Stimulated activated CD4-positive, alpha-beta T cell treated with anti-CD3 and anti-CD28 coated beads, Interleukin-1b, Interleukin-23, amount 100 ng/mL, for 24 hours (primary cell): ENCODE results near the gene UBE2K.
"Not testable (repeated sequence)": the region's sequence is repeated elsewhere in the genome, so short reads cannot be mapped to it uniquely, and the experiment has no call there.

Source experiments
- DNase-seq, 4 experiments: peaks; one replicate each; pipeline ENCODE4 v3.0.0-alpha.2; 2020; ENCODE audit warnings: low read depth in 4 of 4, low spot score in 1 of 4

UBE2K gene

GRCh38 chr4:39792529-39792928 is 94.6 kb downstream of the UBE2K start:
- DNase-seq: no peak

- not testable (repeated sequence) for DNase-seq
Observed at GRCh38 chr4:39792976-39793375, 95.0 kb downstream of the UBE2K start.

DNA sequence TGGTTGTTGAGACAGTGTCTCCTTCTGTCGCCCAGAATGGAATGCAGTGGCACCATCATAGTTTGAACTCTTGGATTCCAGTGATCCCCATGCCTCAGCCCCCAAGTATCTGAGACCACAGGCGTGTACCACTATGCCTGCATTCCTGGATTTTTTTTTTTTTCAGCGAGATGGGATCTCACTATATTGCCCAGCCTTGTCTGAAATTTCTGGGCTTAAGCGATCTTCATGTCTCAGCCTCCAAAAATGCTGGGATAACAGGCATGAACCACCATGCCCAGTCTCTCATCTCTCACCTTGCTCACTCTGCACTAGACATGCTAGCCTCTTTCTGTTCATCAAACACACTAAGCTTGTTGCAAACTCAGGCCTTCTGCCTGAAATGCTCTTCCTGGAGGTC is 104.1 kb downstream of the UBE2K start:
- no peak for DNase-seq

- DNase-seq: no peak
Observed at GRCh38 chr4:39808231-39808749, 110.4 kb downstream of the UBE2K start.

- no peak for DNase-seq
Observed at GRCh38 chr4:39812500-39812899, 114.6 kb downstream of the UBE2K start.

GRCh38 chr4:39813033-39813432 is 115.1 kb downstream of the UBE2K start:
- not testable (repeated sequence) for DNase-seq

DNA sequence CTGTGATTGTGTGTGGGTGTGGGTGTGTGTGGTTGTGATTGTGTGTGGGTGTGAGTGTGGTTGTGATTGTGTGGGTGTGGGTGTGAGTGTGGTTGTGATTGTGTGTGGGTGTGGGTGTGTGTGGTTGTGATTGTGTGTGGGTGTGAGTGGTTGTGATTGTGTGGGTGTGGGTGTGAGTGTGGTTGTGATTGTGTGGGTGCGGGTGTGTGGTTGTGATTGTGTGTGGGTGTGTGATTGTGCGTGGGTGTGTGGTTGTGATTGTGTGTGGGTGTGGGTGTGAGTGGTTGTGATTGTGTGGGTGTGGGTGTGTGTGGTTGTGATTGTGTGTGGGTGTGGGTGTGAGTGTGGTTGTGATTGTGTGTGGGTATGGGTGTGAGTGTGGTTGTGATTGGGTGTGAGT is 115.8 kb downstream of the UBE2K start:
- DNase-seq: not testable (repeated sequence)

DNA sequence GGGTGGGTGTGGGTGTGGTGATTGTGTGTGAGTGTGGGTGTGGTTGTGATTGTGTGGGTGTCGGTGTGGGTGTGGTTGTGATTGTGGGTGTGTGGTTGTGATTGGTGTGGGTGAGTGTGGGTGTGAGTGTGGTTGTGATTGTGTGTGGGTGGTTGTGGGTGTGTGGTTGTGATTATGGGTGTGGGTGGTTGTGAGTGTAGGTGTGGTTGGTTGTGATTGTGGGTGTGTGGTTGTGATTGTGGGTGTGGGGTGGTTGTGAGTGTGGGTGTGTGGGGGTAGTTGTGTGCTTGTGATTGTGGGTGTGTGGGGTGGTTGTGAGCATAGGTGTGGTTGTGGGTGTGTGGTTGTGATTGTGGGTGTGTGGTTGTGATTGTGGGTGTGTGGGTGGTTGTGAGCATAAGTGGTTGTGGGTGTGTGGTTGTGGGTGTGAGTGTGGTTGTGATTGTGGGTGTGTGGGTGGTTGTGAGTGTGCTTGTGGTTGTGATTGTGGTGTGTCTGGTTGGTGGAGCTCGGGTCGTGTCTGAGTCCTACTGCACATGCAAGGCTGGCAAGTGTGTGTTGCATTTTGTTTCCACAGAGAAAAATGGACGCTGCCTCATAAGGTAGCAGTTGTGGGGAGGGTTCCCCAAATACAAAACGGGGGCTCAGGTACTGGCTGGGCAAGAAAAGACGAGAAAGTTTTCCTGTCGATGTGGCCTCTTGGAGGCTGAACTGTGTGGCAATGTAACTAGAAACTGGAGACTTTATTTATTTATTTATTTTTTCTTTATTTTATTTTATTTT is 116.7 kb downstream of the UBE2K start:
- DNase-seq: no peak

DNA sequence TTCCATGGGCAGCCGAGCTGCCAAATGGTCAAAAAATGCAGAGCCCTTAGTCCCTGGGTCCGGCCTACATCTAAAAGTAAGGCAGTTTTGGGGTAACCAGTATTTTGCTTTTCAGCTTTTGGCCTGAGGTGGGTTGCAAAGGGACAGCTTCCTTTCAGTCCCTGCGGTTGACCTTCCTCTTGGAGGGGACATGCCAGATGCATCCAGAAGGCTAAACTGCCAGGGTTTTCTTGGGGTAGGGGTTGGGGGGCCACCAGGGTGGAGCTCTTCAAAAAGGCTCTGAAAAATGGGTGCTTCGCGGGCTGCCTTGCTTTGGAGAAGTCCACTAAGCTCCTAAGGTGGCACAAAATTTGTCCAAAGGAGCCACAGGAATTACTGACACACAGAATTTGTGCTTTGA is 120.7 kb downstream of the UBE2K start:
- DNase-seq: no peak

DNA sequence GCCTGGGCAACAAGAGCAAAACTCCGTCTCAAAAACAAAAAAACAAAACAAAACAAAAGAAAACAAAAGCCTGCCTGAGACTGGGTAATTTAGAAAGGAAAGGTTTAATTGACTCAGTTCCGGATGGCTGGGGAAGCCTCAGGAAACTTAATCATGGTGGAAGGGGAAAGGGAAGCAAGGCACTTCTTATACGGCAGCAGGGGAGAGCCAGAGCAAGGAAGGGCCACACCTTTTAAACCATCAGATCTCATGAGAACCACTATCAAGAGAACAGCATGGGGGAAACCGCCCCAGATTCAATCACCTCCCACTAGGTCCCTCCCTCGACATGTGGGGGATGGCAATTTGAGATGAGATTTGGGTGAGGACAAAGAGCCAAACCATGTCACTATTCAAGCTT is 122.2 kb downstream of the UBE2K start:
- DNase-seq: no peak

GRCh38 chr4:39821951-39822350 is 124.0 kb downstream of the UBE2K start:
- no peak for DNase-seq

DNA sequence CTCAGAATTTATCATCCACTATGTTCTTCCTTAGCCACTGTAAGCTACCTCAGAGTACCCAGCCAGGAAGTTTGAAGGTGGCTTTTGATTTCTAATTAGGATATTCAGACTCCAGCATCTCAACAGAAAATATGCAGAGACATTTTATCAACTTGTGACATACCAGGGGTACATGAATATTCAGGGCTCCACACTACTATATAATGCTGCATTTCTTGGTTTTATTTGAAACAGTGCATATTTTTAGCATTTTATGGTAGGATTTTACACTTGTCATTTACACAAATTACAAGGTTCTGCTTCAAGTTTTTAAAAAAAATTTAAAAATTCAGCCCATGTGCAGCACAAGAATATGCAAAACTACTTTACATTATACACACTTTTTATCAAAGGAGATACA is 124.7 kb downstream of the UBE2K start:
- DNase-seq: no peak

DNA sequence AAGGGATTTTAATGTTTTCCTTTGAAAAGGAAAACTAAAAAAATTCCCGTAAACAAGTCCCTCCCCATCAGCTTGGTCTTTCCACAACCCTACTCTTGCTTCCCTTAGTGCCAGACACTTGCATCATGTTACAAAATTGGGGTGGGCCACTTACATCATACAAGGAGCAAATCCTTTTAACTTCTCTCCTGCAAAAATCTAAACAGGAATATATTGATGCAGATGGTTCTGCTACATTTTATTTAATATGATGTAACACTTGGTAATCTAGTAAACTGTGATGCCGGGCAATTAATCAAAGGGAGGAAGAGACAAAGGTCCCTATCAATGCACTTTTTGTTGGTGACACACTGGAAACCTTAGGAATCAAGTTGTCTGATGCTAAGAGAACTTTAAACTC is 125.3 kb downstream of the UBE2K start:
- no peak for DNase-seq

DNA sequence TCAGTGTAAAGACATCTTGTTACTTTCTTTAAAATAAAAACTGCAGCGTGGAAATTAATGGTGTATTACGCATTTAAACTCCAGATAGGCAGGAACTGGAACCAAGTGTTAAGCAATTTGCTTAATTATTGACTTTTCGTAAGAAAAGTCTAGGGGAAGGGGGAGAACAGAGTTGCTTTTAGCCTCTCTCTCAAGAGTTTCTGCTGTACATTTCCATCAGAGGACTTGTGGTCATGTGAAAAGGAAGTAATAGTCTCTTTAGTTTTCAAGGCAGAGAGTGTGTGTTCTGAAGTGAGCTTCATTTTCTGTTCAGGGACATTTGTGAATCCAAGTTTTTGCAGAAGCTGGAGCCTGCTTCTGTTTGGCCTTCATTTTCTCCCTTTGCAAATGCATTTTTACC is 127.2 kb downstream of the UBE2K start:
- no peak for DNase-seq

GRCh38 chr4:39825741-39826231 is 127.8 kb downstream of the UBE2K start:
- DNase-seq: no peak
